OCI-LY1 (cell line): Measurements from ENCODE around the gene UGT3A2.
A peak's percentile ranks its signal among the peaks of the same experiment; 100 is the strongest.

Experiments used
- H2AFZ ChIP-seq: fragments of 200-600 bp; sonication (generic), shearing (Covaris generic); 2 replicates; pipeline ENCODE4 v1.6.0; 2014; ENCODE audit warnings: antibody characterized with exemption, mild to moderate bottlenecking, low read length
- H3F3A ChIP-seq: fragments of 200-600 bp; sonication (generic), shearing (Covaris generic); 2 replicates; pipeline ENCODE4 v1.6.0; 2014; ENCODE audit warnings: mild to moderate bottlenecking, antibody characterized with exemption, low read length, moderate library complexity; ENCODE audit not compliant: insufficient read depth
- H3K27ac ChIP-seq: fragments of 200-600 bp; sonication (generic); 2 replicates; pipeline ENCODE4 v1.5.1; 2014; ENCODE audit warnings: low read length, mixed run types, mild to moderate bottlenecking, low read depth; ENCODE audit not compliant: poor library complexity, severe bottlenecking
- H3K27me3 ChIP-seq: fragments of 200-600 bp; sonication (generic); 2 replicates; pipeline ENCODE4 v1.6.0; 2014; ENCODE audit warnings: antibody characterized with exemption, mild to moderate bottlenecking, low read length, moderate library complexity; ENCODE audit not compliant: insufficient read depth
- H3K36me3 ChIP-seq: fragments of 200-600 bp; sonication (generic); 2 replicates; pipeline ENCODE4 v1.6.1; 2014; ENCODE audit warnings: mild to moderate bottlenecking, antibody characterized with exemption, low read length, moderate library complexity, mixed read lengths; ENCODE audit not compliant: insufficient read depth
- H3K4me1 ChIP-seq: fragments of 200-600 bp; sonication (generic); 2 replicates; pipeline ENCODE4 v1.5.1; 2014; ENCODE audit warnings: mild to moderate bottlenecking, low read length, moderate library complexity; ENCODE audit not compliant: insufficient read depth, severe bottlenecking
- H3K4me2 ChIP-seq: fragments of 200-600 bp; sonication (generic), shearing (Covaris generic); 2 replicates; pipeline ENCODE4 v1.6.1; 2014; ENCODE audit warnings: low read length
- H3K4me3 ChIP-seq: fragments of 200-600 bp; sonication (generic); 2 replicates; pipeline ENCODE4 v1.5.1; 2014; ENCODE audit warnings: low read length, low read depth, mild to moderate bottlenecking, mixed read lengths; ENCODE audit not compliant: poor library complexity, severe bottlenecking
- H3K79me2 ChIP-seq: fragments of 200-600 bp; shearing (Covaris generic); 2 replicates; pipeline ENCODE4 v1.6.1; 2016; ENCODE audit warnings: mixed run types, low read length, mixed read lengths; ENCODE audit not compliant: insufficient read depth
- H3K9ac ChIP-seq: fragments of 200-600 bp; sonication (generic), shearing (Covaris generic); 2 replicates; pipeline ENCODE4 v1.6.1; 2014; ENCODE audit warnings: mild to moderate bottlenecking, low read length, mixed read lengths
- H3K9me2 ChIP-seq: fragments of 200-600 bp; sonication (generic), shearing (Covaris generic); 2 replicates; pipeline ENCODE4 v1.6.1; 2014; ENCODE audit warnings: low read depth, mild to moderate bottlenecking, low read length, mixed read lengths
- H3K9me3 ChIP-seq: fragments of 200-600 bp; shearing (Covaris generic); 2 replicates; pipeline ENCODE4 v1.6.1; 2014; ENCODE audit warnings: low read length, mixed read lengths
- H4K20me1 ChIP-seq: fragments of 200-600 bp; sonication (generic), shearing (Covaris generic); 2 replicates; pipeline ENCODE4 v1.6.0; 2016; ENCODE audit warnings: mild to moderate bottlenecking, low read length; ENCODE audit not compliant: insufficient read depth
- CTCF ChIP-seq: fragments of 200-600 bp; sonication (generic), shearing (Covaris generic); IDR thresholded peaks from 2 replicates; pipeline ENCODE4 v1.5.1; 2017; ENCODE audit warnings: mild to moderate bottlenecking, antibody characterized with exemption, low read length, moderate library complexity, mixed read lengths
- EZH2 ChIP-seq: fragments of 200-600 bp; sonication (generic), shearing (Covaris generic); IDR thresholded peaks from 2 replicates; pipeline ENCODE4 v1.8.0; 2017; ENCODE audit warnings: borderline replicate concordance, mixed run types, mild to moderate bottlenecking, antibody characterized with exemption, low read length, moderate library complexity, mixed read lengths

Gene UGT3A2

DNA sequence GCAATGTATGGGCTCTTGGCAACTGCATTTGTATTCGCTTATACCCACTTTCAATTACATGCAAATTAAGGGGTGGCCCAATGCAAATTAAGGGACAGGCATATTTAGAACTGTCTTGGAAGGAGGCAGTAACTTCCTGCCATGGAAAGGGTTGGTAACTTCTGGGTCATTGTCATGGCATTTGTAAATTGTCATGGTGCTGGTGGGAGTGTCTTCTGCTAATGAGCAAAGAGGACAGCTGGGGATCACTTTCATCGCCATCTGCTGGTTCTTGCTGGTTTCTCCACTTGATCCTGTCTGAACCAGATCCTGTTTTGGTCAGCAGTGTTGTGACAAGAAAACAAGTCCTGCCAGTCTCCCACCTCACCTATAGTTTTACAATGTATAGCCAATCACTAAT is 23.3 kb upstream of the UGT3A2 start:
- H3K9ac ChIP-seq, result no peak overlapping the region
- H3K4me1 ChIP-seq, result no peaks in the 10 kb centered on the region
- H3K79me2 ChIP-seq, result no peaks in the 10 kb centered on the region
- H3K4me3 ChIP-seq, result no peak overlapping the region
- no peak overlapping the region for H3K4me2 ChIP-seq
- no peaks in the 10 kb centered on the region for H3F3A ChIP-seq
- H3K27ac ChIP-seq, result no peak overlapping the region
- H4K20me1 ChIP-seq, result no peaks in the 10 kb centered on the region
- H2AFZ ChIP-seq, result no peak overlapping the region
- no peaks in the 10 kb centered on the region for H3K9me2 ChIP-seq
- no peaks in the 10 kb centered on the region for H3K36me3 ChIP-seq
- H3K9me3 ChIP-seq, result no peaks in the 10 kb centered on the region
- TF ChIP-seq EZH2 (no peak), CTCF (peak; percentile 41)
- no peaks in the 10 kb centered on the region for H3K27me3 ChIP-seq

DNA sequence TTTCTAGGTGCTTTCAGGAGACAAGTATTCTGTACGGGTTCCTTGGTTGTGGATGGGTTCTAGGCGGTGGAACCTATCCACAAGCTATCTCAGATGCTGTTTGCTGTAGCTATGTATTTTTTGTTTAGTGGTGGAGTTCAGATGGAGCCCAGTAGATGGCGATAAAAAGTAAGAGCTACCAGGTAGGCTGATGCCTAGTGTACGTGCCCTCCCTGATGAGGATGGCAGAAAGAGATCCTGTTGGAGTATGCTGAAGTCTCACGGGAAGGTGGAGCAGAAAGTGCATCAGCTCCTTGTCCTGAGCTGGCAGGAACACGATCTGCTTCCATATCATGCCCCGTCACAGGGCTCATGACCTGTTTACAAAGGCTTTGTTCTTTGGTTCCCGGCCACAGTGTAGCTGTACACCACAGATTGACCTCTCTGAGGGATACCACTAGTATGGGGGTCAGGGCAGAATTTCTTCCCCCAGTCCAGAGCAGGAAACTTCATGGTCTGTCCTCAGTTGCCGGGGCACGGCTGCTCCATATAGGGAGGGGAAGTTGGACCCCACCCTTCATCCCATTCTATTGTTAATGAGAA is 12.6 kb upstream of the UGT3A2 start:
- H3K9me3 ChIP-seq, result no peaks in the 10 kb centered on the region
- H4K20me1 ChIP-seq, result no peaks in the 10 kb centered on the region
- TF ChIP-seq CTCF (peak; percentile 82), EZH2 (no peak)
- no peak overlapping the region for H3K9ac ChIP-seq
- H3F3A ChIP-seq, result no peaks in the 10 kb centered on the region
- H3K79me2 ChIP-seq, result no peaks in the 10 kb centered on the region
- H3K4me1 ChIP-seq, result no peaks in the 10 kb centered on the region
- no peak overlapping the region for H2AFZ ChIP-seq
- H3K4me2 ChIP-seq, result no peak overlapping the region
- no peaks in the 10 kb centered on the region for H3K9me2 ChIP-seq
- H3K27me3 ChIP-seq, result no peaks in the 10 kb centered on the region
- H3K4me3 ChIP-seq, result no peak overlapping the region
- H3K36me3 ChIP-seq, result no peaks in the 10 kb centered on the region
- no peak overlapping the region for H3K27ac ChIP-seq

- Histone ChIP-seq H3F3A (no peaks in the 10 kb centered on the region), H2AFZ (no peak overlapping the region), H3K36me3 (no peaks in the 10 kb centered on the region), H3K9ac (no peak overlapping the region), H3K9me2 (no peaks in the 10 kb centered on the region), H3K27me3 (no peaks in the 10 kb centered on the region), H4K20me1 (no peaks in the 10 kb centered on the region), H3K79me2 (no peaks in the 10 kb centered on the region), H3K4me1 (no peaks in the 10 kb centered on the region), H3K4me3 (no peak overlapping the region), H3K9me3 (no peaks in the 10 kb centered on the region), H3K27ac (no peak overlapping the region), H3K4me2 (no peak overlapping the region)
- TF ChIP-seq CTCF, result no peak
These were observed 11.7 kb upstream of the UGT3A2 start for GRCh38 chr5:36078430-36078829.
